IMR-90 (cell line): ENCODE data around the gene CAPN2. TPM values are rescaled to one million over a fixed set of nuclear protein-coding genes. Genes with fewer than 3 reads are reported as not detected.

ENCODE experiments used
- ATAC-seq: fragments of 200-7000 bp; cut with Tn5 transposase; 2 replicates; pipeline ENCODE4 v1.9.1; 2020; ENCODE audit warnings: low read depth, mild to moderate bottlenecking, moderate library complexity
- BruUV-seq: library from RNA; stranded (reverse); fragments of 400-500 nt; replicated peaks from 2 replicates; lab custom pipeline; 2021; lab: Mats Ljungman, UMichigan
- CTCF ChIA-PET: fragments of 300-600 bp; formaldehyde crosslinking; extraction: SDS; loops from one replicate; lab custom pipeline; 2021; ENCODE audit warnings: antibody characterized with exemption; lab: Yijun Ruan, JAX
- POLR2A ChIA-PET: fragments of 300-600 bp; sonication (Branson Sonifier 250); formaldehyde crosslinking; loops from one replicate; lab custom pipeline; 2022; ENCODE audit warnings: antibody characterized with exemption; ENCODE audit not compliant: unreplicated experiment; lab: Charles Lee
- DNase-seq: peaks from one replicate; pipeline ENCODE4 v3.0.0; 2013
- H2AFZ ChIP-seq: replicated peaks from 2 replicates; pipeline ENCODE3; 2013; ENCODE audit warnings: low read length, mild to moderate bottlenecking; ENCODE audit not compliant: poor library complexity
- H2AK5ac ChIP-seq: 2 replicates; pipeline ENCODE4 v1.6.1; 2013; ENCODE audit warnings: low read depth, low read length, inconsistent platforms
- H2AK9ac ChIP-seq: replicated peaks from 2 replicates; pipeline ENCODE3; 2013; ENCODE audit warnings: mild to moderate bottlenecking, low read depth, low read length, moderate library complexity; ENCODE audit not compliant: poor library complexity
- H2BK120ac ChIP-seq: 2 replicates; pipeline ENCODE4 v1.6.1; 2013; ENCODE audit warnings: low read depth, low read length, inconsistent platforms
- H2BK15ac ChIP-seq: 3 replicates; pipeline ENCODE4 v1.6.1; 2013; ENCODE audit warnings: low read depth, low read length, inconsistent platforms
- H2BK20ac ChIP-seq: 2 replicates; pipeline ENCODE4 v1.6.1; 2013; ENCODE audit warnings: low read depth, mild to moderate bottlenecking, inconsistent platforms, low read length, moderate library complexity
- H2BK5ac ChIP-seq: 2 replicates; pipeline ENCODE4 v1.6.1; 2013; ENCODE audit warnings: mild to moderate bottlenecking, low read depth, low read length, inconsistent platforms; ENCODE audit not compliant: poor library complexity, severe bottlenecking
- H3K14ac ChIP-seq: replicated peaks from 2 replicates; pipeline ENCODE4 v1.6.1; 2013; ENCODE audit warnings: low read depth, low read length, inconsistent platforms
- H3K18ac ChIP-seq: 2 replicates; pipeline ENCODE4 v1.6.1; 2013; ENCODE audit warnings: low read depth, low read length, control low read depth
- H3K23ac ChIP-seq: 2 replicates; pipeline ENCODE4 v1.6.1; 2013; ENCODE audit warnings: low read depth, low read length, inconsistent platforms
- H3K27ac ChIP-seq: 2 replicates; pipeline ENCODE4 v1.5.1; 2013; ENCODE audit warnings: mild to moderate bottlenecking, control low read depth, low read length; ENCODE audit not compliant: insufficient read depth
- H3K27me3 ChIP-seq: 2 replicates; pipeline ENCODE4 v1.6.1; 2013; ENCODE audit warnings: low read length; ENCODE audit not compliant: control insufficient read depth, insufficient read depth
- H3K36me3 ChIP-seq: 2 replicates; pipeline ENCODE4 v1.6.1; 2013; ENCODE audit warnings: low read length, mixed read lengths; ENCODE audit not compliant: control insufficient read depth, insufficient read depth
- H3K4ac ChIP-seq: 2 replicates; pipeline ENCODE4 v1.6.1; 2013; ENCODE audit warnings: low read depth, low read length, inconsistent platforms
- H3K4me1 ChIP-seq: 2 replicates; pipeline ENCODE4 v1.6.1; 2013; ENCODE audit warnings: low read length, mixed read lengths; ENCODE audit not compliant: control insufficient read depth, insufficient read depth
- H3K4me2 ChIP-seq: 2 replicates; pipeline ENCODE4 v1.6.1; 2013; ENCODE audit warnings: low read depth, mild to moderate bottlenecking, control low read depth, low read length, moderate library complexity
- H3K4me3 ChIP-seq: 2 replicates; pipeline ENCODE4 v1.5.1; 2013; ENCODE audit warnings: low read depth, mild to moderate bottlenecking, control low read depth, low read length, moderate library complexity; ENCODE audit not compliant: insufficient read depth
- H3K56ac ChIP-seq: 2 replicates; pipeline ENCODE4 v1.6.1; 2013; ENCODE audit warnings: low read length, inconsistent platforms; ENCODE audit not compliant: insufficient read depth; ENCODE audit errors: extremely low read depth
- H3K79me1 ChIP-seq, 2 experiments: 2 replicates each; pipeline ENCODE4 v1.6.1; 2013; ENCODE audit warnings: low read length in 2 of 2, inconsistent platforms in 1 of 2, low read depth in 1 of 2
- H3K9ac ChIP-seq: 2 replicates; pipeline ENCODE4 v1.6.1; 2013; ENCODE audit warnings: low read depth, low read length, control low read depth
- H3K9me1 ChIP-seq: 2 replicates; pipeline ENCODE4 v1.6.1; 2013; ENCODE audit warnings: low read length, inconsistent platforms; ENCODE audit not compliant: insufficient read depth
- H3K9me3 ChIP-seq: 2 replicates; pipeline ENCODE4 v1.6.1; 2013; ENCODE audit warnings: low read length; ENCODE audit not compliant: control insufficient read depth, insufficient read depth
- H4K20me1 ChIP-seq: 2 replicates; pipeline ENCODE4 v1.6.1; 2013; ENCODE audit warnings: low read length, inconsistent platforms; ENCODE audit not compliant: insufficient read depth
- H4K5ac ChIP-seq: 2 replicates; pipeline ENCODE4 v1.6.1; 2013; ENCODE audit warnings: mild to moderate bottlenecking, low read depth, low read length, control low read depth
- H4K8ac ChIP-seq, 2 experiments: 2 replicates each; pipeline ENCODE4 v1.6.1; 2013; ENCODE audit warnings: low read depth in 2 of 2, low read length in 2 of 2, control low read depth in 1 of 2, inconsistent platforms in 1 of 2
- H4K91ac ChIP-seq: 2 replicates; pipeline ENCODE4 v1.6.1; 2013; ENCODE audit warnings: low read depth, low read length, inconsistent platforms; ENCODE audit not compliant: insufficient read depth
- MAZ ChIP-seq: IDR thresholded peaks from 2 replicates; pipeline ENCODE4 v1.6.1; 2012; ENCODE audit warnings: low read depth, mild to moderate bottlenecking, low read length, improper control_type of control experiment, moderate library complexity, borderline replicate concordance
- NFE2L2 ChIP-seq: fragments of 150-350 bp; IDR thresholded peaks from 2 replicates; pipeline ENCODE4 v1.6.1; 2016; ENCODE audit warnings: low read depth, mild to moderate bottlenecking, low read length
- USF2 ChIP-seq: fragments of 150-350 bp; IDR thresholded peaks from 2 replicates; pipeline ENCODE4 v1.6.1; 2017; ENCODE audit warnings: mild to moderate bottlenecking, antibody characterized with exemption, low read length, low read depth
- whole genome bisulfite sequencing, 2 experiments: methylation state at CpG; one replicate each; pipeline versions ENCODE4 v1.1.5 to v1.1.7; 2013; ENCODE audit warnings: missing lambda C conversion rate in 2 of 2; ENCODE audit not compliant: insufficient read length in 1 of 2; ENCODE audit errors: extremely low coverage in 2 of 2; 5-methylcytosine and 5-hydroxymethylcytosine counted together
- dilution Hi-C: fragments of 300-500 bp; cut with HindIII; formaldehyde crosslinking; loops from one replicate; pipeline ENCODE4 v1.14.3; 2018; ENCODE audit warnings: low sequenced_read_pairs; ENCODE audit not compliant: unreplicated experiment
- in situ Hi-C: fragments of 300-500 bp; cut with MboI; formaldehyde crosslinking; loops from 3 replicates; pipeline ENCODE4 v1.14.3; 2019; ENCODE audit warnings: low sequenced_read_pairs, inconsistent platforms, mixed read lengths
- intact Hi-C: fragments of 100-400 bp; cut with micrococcal nuclease; formaldehyde crosslinking; loops from 2 replicates; pipeline ENCODE4 v1.10.0; 2022
- polyA plus RNA-seq, 3 experiments: library from polyadenylated mRNA; depleted of rRNA; stranded (reverse); fragments of >200 nt; gene quantifications; 2 replicates each; pipeline ENCODE4 v1.2.3, GENCODE V29; 2012; ENCODE audit warnings: low replicate concordance in 1 of 3
- total RNA-seq: library from RNA; depleted of rRNA; stranded (reverse); fragments of >200 nt; gene quantifications from 2 replicates; pipeline ENCODE4 v1.2.3, GENCODE V29; 2012

CAPN2 gene
- total and polyA plus RNA-seq, 2 of the 4 experiments (the other 2 are of a cell fraction): 339 to 430 TPM

GRCh38 chr1:223730479-223731132, 18.3 kb downstream of the CAPN2 start:
- H2BK120ac ChIP-seq: 0 out of 2 replicates have a peak overlapping the region, but pooled peaks have one; percentile 44
- H3K18ac ChIP-seq: peak overlapping the region; percentile 48; the same call in 1 of the 2 replicates
- WGBS, 2 experiments: 92% methylated on average over 2 of the region's 4 CpGs; no CpG with 5 or more reads in 1 of the 2 experiments
- H3K56ac ChIP-seq: no peak overlapping the region
- H3K9me3 ChIP-seq: no peaks in the 10 kb centered on the region
- H3K27ac ChIP-seq: peak overlapping the region; percentile 69; the same call in 1 of the 2 replicates
- ChIA-PET CTCF (interaction anchor here (0.8 to 1.6 kb wide), 3 partner anchors 11 to 19 kb away, joined by 3 to 6 read pairs (median 5); partner anchors contain the start of gene CAPN2), POLR2A (interaction anchor here (0.7 to 1.2 kb wide), 2 partner anchors 9 to 18 kb away, joined by 3 to 29 read pairs; partner anchors contain the start of gene CAPN2)
- in situ Hi-C loops: no loop called here
- dilution Hi-C loops: no loop called here
- no peaks in the 10 kb centered on the region for H3K27me3 ChIP-seq
- H4K20me1 ChIP-seq: peaks cover 79% of the 10 kb centered on the region
- no peak overlapping the region for H2AK9ac ChIP-seq
- H3K79me1 ChIP-seq: peaks cover 41 to 82% of the 10 kb centered on the region in 2 experiments
- peak overlapping the region; percentile 63; the same call in 1 of the 2 replicates for H3K4me2 ChIP-seq
- H2AFZ ChIP-seq: no peak overlapping the region
- 0 out of 3 replicates have a peak overlapping the region, but pooled peaks have one; percentile 7 for H2BK15ac ChIP-seq
- no peak overlapping the region for H3K4me3 ChIP-seq
- H3K23ac ChIP-seq: peak overlapping the region; percentile 74; the same call in 1 of the 2 replicates
- H3K4ac ChIP-seq: peak overlapping the region; percentile 61; the same call in 1 of the 2 replicates
- H4K8ac ChIP-seq: peak overlapping the region in 1 of 2 experiments; percentile 73; a peak in 3 of 4 replicates
- intact Hi-C loops: no loop called here
- H4K5ac ChIP-seq: peak overlapping the region; percentile 30; the same call in 1 of the 2 replicates
- H3K36me3 ChIP-seq: peaks cover 30% of the 10 kb centered on the region
- H4K91ac ChIP-seq: peak overlapping the region; percentile 61
- 0 out of 2 replicates have a peak overlapping the region, but pooled peaks have one; percentile 8 for H2BK20ac ChIP-seq
- peak overlapping the region; percentile 32; the same call in 1 of the 2 replicates for H2AK5ac ChIP-seq
- H3K9me1 ChIP-seq: peaks cover 56% of the 10 kb centered on the region
- DNase-seq (no peak), ATAC-seq (no peak)
- peaks cover 48% of the 10 kb centered on the region for H3K4me1 ChIP-seq
- BruUV-seq: no TSS peak
- H3K9ac ChIP-seq: no peak overlapping the region
- H2BK5ac ChIP-seq: peak overlapping the region; percentile 47
- TF ChIP-seq MAZ (no peak), USF2 (peak; percentile 56; the same call in 1 of the 2 replicates), NFE2L2 (no peak)
- H3K14ac ChIP-seq: peak overlapping the region; percentile 51
